GM23248 (cell line): ENCODE data around the gene LIME1.

Experiments used
- EZH2 ChIP-seq: fragments of 200-600 bp; sonication (generic); IDR thresholded peaks from 2 replicates; pipeline ENCODE4 v1.6.1; 2018; ENCODE audit warnings: antibody characterized with exemption, mild to moderate bottlenecking; ENCODE audit not compliant: insufficient read depth, poor library complexity, severe bottlenecking
- EZH2phosphoT487 ChIP-seq: fragments of 200-600 bp; sonication (generic); IDR thresholded peaks from 2 replicates; pipeline ENCODE4 v1.6.1; 2018; ENCODE audit warnings: antibody characterized with exemption, moderate library complexity, mild to moderate bottlenecking, low read depth; ENCODE audit not compliant: insufficient read depth

GRCh38 chr20:63781181-63781580 is 44.7 kb downstream of the LIME1 start:
- no peak for TF ChIP-seq EZH2phosphoT487
- no peak for TF ChIP-seq EZH2
